IMR-90 (cell line): ENCODE measurements around the gene PCCB. TPM values are rescaled to one million over a fixed set of nuclear protein-coding genes. Genes with fewer than 3 reads are reported as not detected.
"Not testable (repeated sequence)": the region's sequence is repeated elsewhere in the genome, so short reads cannot be mapped to it uniquely, and the experiment has no call there.

Experiments used
- ATAC-seq: fragments of 200-7000 bp; cut with Tn5 transposase; 2 replicates; pipeline ENCODE4 v1.9.1; 2020; ENCODE audit warnings: low read depth, mild to moderate bottlenecking, moderate library complexity
- BruUV-seq: library from RNA; stranded (reverse); fragments of 400-500 nt; replicated peaks from 2 replicates; lab custom pipeline; 2021; lab: Mats Ljungman, UMichigan
- CTCF ChIA-PET: fragments of 300-600 bp; formaldehyde crosslinking; extraction: SDS; loops from one replicate; lab custom pipeline; 2021; ENCODE audit warnings: antibody characterized with exemption; lab: Yijun Ruan, JAX
- POLR2A ChIA-PET: fragments of 300-600 bp; sonication (Branson Sonifier 250); formaldehyde crosslinking; loops from one replicate; lab custom pipeline; 2022; ENCODE audit warnings: antibody characterized with exemption; ENCODE audit not compliant: unreplicated experiment; lab: Charles Lee
- DNase-seq: peaks from one replicate; pipeline ENCODE4 v3.0.0; 2013
- H2AFZ ChIP-seq: replicated peaks from 2 replicates; pipeline ENCODE3; 2013; ENCODE audit warnings: low read length, mild to moderate bottlenecking; ENCODE audit not compliant: poor library complexity
- H2AK5ac ChIP-seq: 2 replicates; pipeline ENCODE4 v1.6.1; 2013; ENCODE audit warnings: low read depth, low read length, inconsistent platforms
- H2AK9ac ChIP-seq: replicated peaks from 2 replicates; pipeline ENCODE3; 2013; ENCODE audit warnings: mild to moderate bottlenecking, low read depth, low read length, moderate library complexity; ENCODE audit not compliant: poor library complexity
- H2BK120ac ChIP-seq: 2 replicates; pipeline ENCODE4 v1.6.1; 2013; ENCODE audit warnings: low read depth, low read length, inconsistent platforms
- H2BK15ac ChIP-seq: 3 replicates; pipeline ENCODE4 v1.6.1; 2013; ENCODE audit warnings: low read depth, low read length, inconsistent platforms
- H2BK20ac ChIP-seq: 2 replicates; pipeline ENCODE4 v1.6.1; 2013; ENCODE audit warnings: low read depth, mild to moderate bottlenecking, inconsistent platforms, low read length, moderate library complexity
- H2BK5ac ChIP-seq: 2 replicates; pipeline ENCODE4 v1.6.1; 2013; ENCODE audit warnings: mild to moderate bottlenecking, low read depth, low read length, inconsistent platforms; ENCODE audit not compliant: poor library complexity, severe bottlenecking
- H3K14ac ChIP-seq: replicated peaks from 2 replicates; pipeline ENCODE4 v1.6.1; 2013; ENCODE audit warnings: low read depth, low read length, inconsistent platforms
- H3K18ac ChIP-seq: 2 replicates; pipeline ENCODE4 v1.6.1; 2013; ENCODE audit warnings: low read depth, low read length, control low read depth
- H3K23ac ChIP-seq: 2 replicates; pipeline ENCODE4 v1.6.1; 2013; ENCODE audit warnings: low read depth, low read length, inconsistent platforms
- H3K27ac ChIP-seq: 2 replicates; pipeline ENCODE4 v1.5.1; 2013; ENCODE audit warnings: mild to moderate bottlenecking, control low read depth, low read length; ENCODE audit not compliant: insufficient read depth
- H3K27me3 ChIP-seq: 2 replicates; pipeline ENCODE4 v1.6.1; 2013; ENCODE audit warnings: low read length; ENCODE audit not compliant: control insufficient read depth, insufficient read depth
- H3K36me3 ChIP-seq: 2 replicates; pipeline ENCODE4 v1.6.1; 2013; ENCODE audit warnings: low read length, mixed read lengths; ENCODE audit not compliant: control insufficient read depth, insufficient read depth
- H3K4ac ChIP-seq: 2 replicates; pipeline ENCODE4 v1.6.1; 2013; ENCODE audit warnings: low read depth, low read length, inconsistent platforms
- H3K4me1 ChIP-seq: 2 replicates; pipeline ENCODE4 v1.6.1; 2013; ENCODE audit warnings: low read length, mixed read lengths; ENCODE audit not compliant: control insufficient read depth, insufficient read depth
- H3K4me2 ChIP-seq: 2 replicates; pipeline ENCODE4 v1.6.1; 2013; ENCODE audit warnings: low read depth, mild to moderate bottlenecking, control low read depth, low read length, moderate library complexity
- H3K4me3 ChIP-seq: 2 replicates; pipeline ENCODE4 v1.5.1; 2013; ENCODE audit warnings: low read depth, mild to moderate bottlenecking, control low read depth, low read length, moderate library complexity; ENCODE audit not compliant: insufficient read depth
- H3K56ac ChIP-seq: 2 replicates; pipeline ENCODE4 v1.6.1; 2013; ENCODE audit warnings: low read length, inconsistent platforms; ENCODE audit not compliant: insufficient read depth; ENCODE audit errors: extremely low read depth
- H3K79me1 ChIP-seq, 2 experiments: 2 replicates each; pipeline ENCODE4 v1.6.1; 2013; ENCODE audit warnings: low read length in 2 of 2, inconsistent platforms in 1 of 2, low read depth in 1 of 2
- H3K9ac ChIP-seq: 2 replicates; pipeline ENCODE4 v1.6.1; 2013; ENCODE audit warnings: low read depth, low read length, control low read depth
- H3K9me1 ChIP-seq: 2 replicates; pipeline ENCODE4 v1.6.1; 2013; ENCODE audit warnings: low read length, inconsistent platforms; ENCODE audit not compliant: insufficient read depth
- H3K9me3 ChIP-seq: 2 replicates; pipeline ENCODE4 v1.6.1; 2013; ENCODE audit warnings: low read length; ENCODE audit not compliant: control insufficient read depth, insufficient read depth
- H4K20me1 ChIP-seq: 2 replicates; pipeline ENCODE4 v1.6.1; 2013; ENCODE audit warnings: low read length, inconsistent platforms; ENCODE audit not compliant: insufficient read depth
- H4K5ac ChIP-seq: 2 replicates; pipeline ENCODE4 v1.6.1; 2013; ENCODE audit warnings: mild to moderate bottlenecking, low read depth, low read length, control low read depth
- H4K8ac ChIP-seq, 2 experiments: 2 replicates each; pipeline ENCODE4 v1.6.1; 2013; ENCODE audit warnings: low read depth in 2 of 2, low read length in 2 of 2, control low read depth in 1 of 2, inconsistent platforms in 1 of 2
- H4K91ac ChIP-seq: 2 replicates; pipeline ENCODE4 v1.6.1; 2013; ENCODE audit warnings: low read depth, low read length, inconsistent platforms; ENCODE audit not compliant: insufficient read depth
- FOS ChIP-seq: fragments of 150-350 bp; IDR thresholded peaks from 2 replicates; pipeline ENCODE4 v1.6.1; 2016; ENCODE audit warnings: low read depth, low read length
- MAFK ChIP-seq: IDR thresholded peaks from 2 replicates; pipeline ENCODE4 v1.6.1; 2012; ENCODE audit warnings: low read depth, low read length, improper control_type of control experiment
- WGBS, 2 experiments: methylation state at CpG; one replicate each; pipeline versions ENCODE4 v1.1.5 to v1.1.7; 2013; ENCODE audit warnings: missing lambda C conversion rate in 2 of 2; ENCODE audit not compliant: insufficient read length in 1 of 2; ENCODE audit errors: extremely low coverage in 2 of 2; 5-methylcytosine and 5-hydroxymethylcytosine counted together
- dilution Hi-C: fragments of 300-500 bp; cut with HindIII; formaldehyde crosslinking; loops from one replicate; pipeline ENCODE4 v1.14.3; 2018; ENCODE audit warnings: low sequenced_read_pairs; ENCODE audit not compliant: unreplicated experiment
- in situ Hi-C: fragments of 300-500 bp; cut with MboI; formaldehyde crosslinking; loops from 3 replicates; pipeline ENCODE4 v1.14.3; 2019; ENCODE audit warnings: low sequenced_read_pairs, inconsistent platforms, mixed read lengths
- intact Hi-C: fragments of 100-400 bp; cut with micrococcal nuclease; formaldehyde crosslinking; loops from 2 replicates; pipeline ENCODE4 v1.10.0; 2022
- polyA plus RNA-seq, 3 experiments: library from polyadenylated mRNA; depleted of rRNA; stranded (reverse); fragments of >200 nt; gene quantifications; 2 replicates each; pipeline ENCODE4 v1.2.3, GENCODE V29; 2012; ENCODE audit warnings: low replicate concordance in 1 of 3
- total RNA-seq: library from RNA; depleted of rRNA; stranded (reverse); fragments of >200 nt; gene quantifications from 2 replicates; pipeline ENCODE4 v1.2.3, GENCODE V29; 2012

PCCB gene
- total and polyA plus RNA-seq, 2 of the 4 experiments (the other 2 are of a cell fraction): 40.5 to 76.2 TPM

DNA sequence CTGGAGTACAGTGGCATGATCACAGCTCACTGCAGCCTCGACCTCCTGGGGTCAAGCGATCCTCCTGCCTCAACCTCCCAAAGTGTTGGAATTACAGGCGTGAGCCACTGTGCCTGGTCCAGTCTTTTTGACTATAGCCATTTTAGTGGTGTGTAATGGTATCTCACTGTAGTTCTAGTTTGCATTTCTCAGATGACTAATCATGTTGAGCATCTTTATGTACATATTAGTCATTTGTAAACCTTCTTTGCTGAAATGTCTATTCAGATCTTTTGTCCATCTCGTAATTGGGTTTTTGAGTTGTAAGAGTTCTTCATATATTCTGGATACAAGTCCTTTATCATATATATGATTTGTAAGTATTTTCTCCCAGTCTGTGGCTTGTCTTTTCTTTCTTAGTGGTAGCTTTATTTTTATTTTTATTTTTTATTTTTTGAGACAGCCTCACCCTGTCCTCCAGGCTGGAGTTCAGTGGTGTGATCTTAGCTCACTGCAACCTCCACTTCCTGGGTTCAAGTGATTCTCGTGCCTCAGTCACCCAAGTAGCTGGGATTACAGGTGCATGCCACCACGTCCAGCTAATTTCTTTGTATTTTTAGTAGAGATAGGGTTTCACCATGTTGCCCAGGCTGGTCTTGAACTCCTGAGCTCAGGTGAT is 16.5 kb downstream of the PCCB start:
- peak overlapping the region; percentile 79 for H3K27ac ChIP-seq
- H3K4ac ChIP-seq: peak overlapping the region; percentile 63
- H3K79me1 ChIP-seq, H3K27me3 ChIP-seq, H2AFZ ChIP-seq, BruUV-seq, H4K20me1 ChIP-seq, CTCF ChIA-PET, H3K4me1 ChIP-seq, H3K14ac ChIP-seq, H3K9ac ChIP-seq, POLR2A ChIA-PET, H2AK9ac ChIP-seq, H3K36me3 ChIP-seq, H3K4me2 ChIP-seq, H2BK15ac ChIP-seq, dilution Hi-C loops, H3K9me3 ChIP-seq, intact Hi-C loops, in situ Hi-C loops, H3K23ac ChIP-seq, H3K9me1 ChIP-seq, H4K5ac ChIP-seq, H3K4me3 ChIP-seq, H3K56ac ChIP-seq: not testable (repeated sequence)
- peak overlapping the region; percentile 75; the same call in 1 of the 2 replicates for H2AK5ac ChIP-seq
- H4K8ac ChIP-seq: peak overlapping the region in 1 of 2 experiments; percentile 63; a peak in 1 of 4 replicates
- TF ChIP-seq MAFK: peak; percentile 50; the same call in 1 of the 2 replicates
- peak; percentile 74 for TF ChIP-seq FOS
- H3K18ac ChIP-seq: peak overlapping the region; percentile 38; the same call in 1 of the 2 replicates
- H2BK120ac ChIP-seq: peak overlapping the region; percentile 32
- peak overlapping the region; percentile 62; the same call in 1 of the 2 replicates for H4K91ac ChIP-seq
- 90% methylated on average over 2 of the region's 6 CpGs; no CpG with 5 or more reads in 1 of the 2 experiments for WGBS, 2 experiments
- H2BK5ac ChIP-seq: peak overlapping the region; percentile 63
- ATAC-seq (peak; percentile 97), DNase-seq (peak; percentile 83)
- H2BK20ac ChIP-seq: peak overlapping the region; percentile 40; the same call in 1 of the 2 replicates
